ENCODE measurements around the gene CUX1.

Gene CUX1

GRCh38 chr7:102280521-102280920, 463.1 kb downstream of the CUX1 start:
- H3K4me3 ChIP-seq (IDR thresholded peaks at IDR 0.05; ENCODE audit: insufficient read depth, low read depth, low read length) = no peak overlapping the region
- no peak overlapping the region for H3K9ac ChIP-seq
- no peaks in the 10 kb centered on the region for H4K20me1 ChIP-seq (ENCODE audit: insufficient read depth)
- H2AFZ ChIP-seq (ENCODE audit: low read depth) = no peak overlapping the region
- no peaks in the 10 kb centered on the region for H3K79me2 ChIP-seq (ENCODE audit: insufficient read depth, low read depth)
- H3K27me3 ChIP-seq (ENCODE audit: insufficient read depth, low read depth) = no peaks in the 10 kb centered on the region
- H3K36me3 ChIP-seq (ENCODE audit: insufficient read depth) = no peaks in the 10 kb centered on the region
- H3K4me1 ChIP-seq (ENCODE audit: low read depth, poor library complexity, severe bottlenecking) = peaks cover 40% of the 10 kb centered on the region
- H3K27ac ChIP-seq = no peak overlapping the region; the same call in 1 of the 2 replicates
- H3K4me2 ChIP-seq = peak overlapping the region; percentile 100; the same call in 1 of the 2 replicates
- TF ChIP-seq, protein P1, sequence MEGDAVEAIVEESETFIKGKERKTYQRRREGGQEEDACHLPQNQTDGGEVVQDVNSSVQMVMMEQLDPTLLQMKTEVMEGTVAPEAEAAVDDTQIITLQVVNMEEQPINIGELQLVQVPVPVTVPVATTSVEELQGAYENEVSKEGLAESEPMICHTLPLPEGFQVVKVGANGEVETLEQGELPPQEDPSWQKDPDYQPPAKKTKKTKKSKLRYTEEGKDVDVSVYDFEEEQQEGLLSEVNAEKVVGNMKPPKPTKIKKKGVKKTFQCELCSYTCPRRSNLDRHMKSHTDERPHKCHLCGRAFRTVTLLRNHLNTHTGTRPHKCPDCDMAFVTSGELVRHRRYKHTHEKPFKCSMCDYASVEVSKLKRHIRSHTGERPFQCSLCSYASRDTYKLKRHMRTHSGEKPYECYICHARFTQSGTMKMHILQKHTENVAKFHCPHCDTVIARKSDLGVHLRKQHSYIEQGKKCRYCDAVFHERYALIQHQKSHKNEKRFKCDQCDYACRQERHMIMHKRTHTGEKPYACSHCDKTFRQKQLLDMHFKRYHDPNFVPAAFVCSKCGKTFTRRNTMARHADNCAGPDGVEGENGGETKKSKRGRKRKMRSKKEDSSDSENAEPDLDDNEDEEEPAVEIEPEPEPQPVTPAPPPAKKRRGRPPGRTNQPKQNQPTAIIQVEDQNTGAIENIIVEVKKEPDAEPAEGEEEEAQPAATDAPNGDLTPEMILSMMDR (conservative IDR thresholded peaks at IDR 0.05; ENCODE audit: low read depth, low read length) = no peak

DNA sequence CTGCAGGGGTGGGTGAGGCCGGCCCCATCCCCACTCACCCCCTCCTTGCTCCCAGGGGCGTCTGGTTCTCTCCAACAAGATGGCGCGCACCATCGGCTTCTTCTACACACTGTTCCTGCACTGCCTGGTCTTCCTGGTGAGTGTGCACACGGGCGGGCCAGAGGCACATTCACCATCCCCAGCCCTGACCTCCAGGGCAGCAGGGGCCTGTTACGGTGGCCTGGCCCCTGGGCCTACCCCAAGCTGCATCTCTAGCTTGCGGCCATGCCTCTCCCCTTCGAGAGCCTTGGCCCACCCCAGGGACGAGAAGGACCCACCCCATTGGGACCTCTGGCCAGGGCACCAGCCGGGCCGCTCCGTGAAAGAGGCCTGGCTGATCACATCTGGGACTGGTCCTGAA, 464.4 kb downstream of the CUX1 start:
- Histone ChIP-seq H3K4me2 (no peak overlapping the region), H3K27me3 (ENCODE audit: insufficient read depth, low read depth) (no peaks in the 10 kb centered on the region), H2AFZ (ENCODE audit: low read depth) (no peak overlapping the region), H3K36me3 (ENCODE audit: insufficient read depth) (no peaks in the 10 kb centered on the region), H4K20me1 (ENCODE audit: insufficient read depth) (no peaks in the 10 kb centered on the region), H3K27ac (no peak overlapping the region), H3K4me1 (ENCODE audit: low read depth, poor library complexity, severe bottlenecking) (peaks cover 47% of the 10 kb centered on the region), H3K9ac (no peak overlapping the region), H3K4me3 (IDR thresholded peaks at IDR 0.05; ENCODE audit: insufficient read depth, low read depth, low read length) (no peak overlapping the region), H3K79me2 (ENCODE audit: insufficient read depth, low read depth) (no peaks in the 10 kb centered on the region)
- TF ChIP-seq, protein P1 (conservative IDR thresholded peaks at IDR 0.05; ENCODE audit: low read depth, low read length) = no peak

DNA sequence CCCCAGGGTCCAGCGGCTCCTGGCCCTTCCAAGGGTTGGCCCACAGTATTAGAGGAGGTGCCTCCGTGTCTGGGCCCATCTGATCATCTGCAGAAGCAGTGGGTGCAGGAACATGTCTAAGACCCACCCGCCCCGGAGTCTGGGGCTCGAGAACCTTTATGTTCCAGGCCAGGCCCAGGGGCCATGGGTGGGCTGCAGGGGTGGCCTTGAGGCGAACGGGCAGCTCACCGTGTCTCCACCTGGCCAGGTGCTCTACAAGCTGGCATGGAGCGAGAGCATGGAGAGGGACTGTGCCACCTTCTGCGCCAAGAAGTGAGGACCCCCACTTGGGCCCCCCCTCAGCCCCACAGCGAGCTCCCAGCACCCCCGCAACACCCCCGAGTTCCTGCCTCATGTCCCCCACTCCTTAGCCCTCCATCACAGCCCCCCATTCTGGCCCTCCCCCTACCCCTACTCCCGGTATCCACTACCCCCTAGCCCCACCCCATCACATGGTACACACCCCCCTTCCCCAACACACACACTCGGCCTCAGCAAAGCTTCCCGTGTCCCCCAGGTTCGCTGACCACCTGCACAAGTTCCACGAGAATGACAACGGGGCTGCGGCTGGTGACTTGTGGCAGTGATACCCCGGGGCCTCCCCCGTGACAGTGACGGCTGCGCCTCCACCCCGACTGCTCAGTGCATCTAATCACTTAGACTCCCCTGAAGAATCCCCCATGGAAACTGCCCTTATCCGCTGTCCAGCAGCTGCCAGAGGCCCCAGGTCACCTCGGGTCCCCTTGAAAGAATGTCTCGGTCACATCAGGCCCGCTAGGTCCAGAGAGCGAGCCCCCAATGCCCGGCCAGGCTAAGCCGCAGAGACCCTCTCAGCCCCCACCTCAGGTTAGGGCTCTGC, 465.3 kb downstream of the CUX1 start:
- H2AFZ ChIP-seq (ENCODE audit: low read depth) = no peak overlapping the region
- TF ChIP-seq, protein P1 (conservative IDR thresholded peaks at IDR 0.05; ENCODE audit: low read depth, low read length) = no peak

DNA sequence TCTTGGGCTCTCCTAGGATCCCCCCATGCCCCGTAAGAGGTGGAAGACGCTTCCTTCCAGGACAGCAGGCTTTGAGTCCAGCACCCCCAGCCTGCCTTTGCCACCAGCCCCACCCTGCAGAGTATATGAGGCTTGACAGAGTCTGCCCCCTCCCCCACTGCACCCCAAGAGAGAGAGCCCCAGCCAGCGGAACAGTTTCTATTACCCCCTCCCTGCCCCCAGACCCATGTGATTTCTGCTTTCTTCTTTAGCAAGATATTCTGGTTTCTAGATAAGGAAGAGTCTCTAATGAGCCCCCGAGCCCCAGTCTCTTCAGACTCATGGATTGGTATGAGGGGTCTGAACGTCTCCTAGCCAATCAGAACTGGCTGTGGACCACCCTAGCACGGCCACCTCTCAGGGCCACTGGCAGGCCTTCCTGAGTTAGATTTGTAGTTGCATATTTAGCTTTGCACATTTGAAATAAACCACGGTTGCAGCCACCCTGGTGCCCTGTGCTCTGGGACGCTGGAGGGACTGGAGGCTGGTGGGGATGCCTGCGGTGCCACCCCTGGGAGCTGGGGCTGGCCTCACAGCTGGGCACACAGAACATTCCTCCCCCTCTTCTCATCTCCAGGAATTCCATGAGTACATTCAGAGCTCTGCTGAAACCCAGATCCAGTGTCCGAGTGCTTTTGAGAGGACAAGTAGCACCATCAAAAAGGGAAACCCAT, 466.2 kb downstream of the CUX1 start:
- no peak overlapping the region for H2AFZ ChIP-seq (ENCODE audit: low read depth)
- peaks cover 18% of the 10 kb centered on the region for H3K79me2 ChIP-seq (ENCODE audit: insufficient read depth, low read depth)
- H3K27ac ChIP-seq = no peak overlapping the region
- TF ChIP-seq, protein P1 (conservative IDR thresholded peaks at IDR 0.05; ENCODE audit: low read depth, low read length) = no peak
- H3K4me1 ChIP-seq (ENCODE audit: low read depth, poor library complexity, severe bottlenecking) = peaks cover 41% of the 10 kb centered on the region
- no peaks in the 10 kb centered on the region for H3K27me3 ChIP-seq (ENCODE audit: insufficient read depth, low read depth)
- H3K4me3 ChIP-seq (IDR thresholded peaks at IDR 0.05; ENCODE audit: insufficient read depth, low read depth, low read length) = no peak overlapping the region
- H3K4me2 ChIP-seq = no peak overlapping the region
- no peaks in the 10 kb centered on the region for H3K36me3 ChIP-seq (ENCODE audit: insufficient read depth)
- H4K20me1 ChIP-seq (ENCODE audit: insufficient read depth) = no peaks in the 10 kb centered on the region
- H3K9ac ChIP-seq = no peak overlapping the region

More for the DNA sequence above, 465.3 kb downstream of the CUX1 start:
- H3K9ac ChIP-seq = no peak overlapping the region
- no peaks in the 10 kb centered on the region for H3K36me3 ChIP-seq (ENCODE audit: insufficient read depth)
- peaks cover 45% of the 10 kb centered on the region for H3K4me1 ChIP-seq (ENCODE audit: low read depth, poor library complexity, severe bottlenecking)
- H3K4me3 ChIP-seq (IDR thresholded peaks at IDR 0.05; ENCODE audit: insufficient read depth, low read depth, low read length) = no peak overlapping the region
- H3K27ac ChIP-seq = no peak overlapping the region
- peaks cover 8% of the 10 kb centered on the region for H3K79me2 ChIP-seq (ENCODE audit: insufficient read depth, low read depth)
- H3K27me3 ChIP-seq (ENCODE audit: insufficient read depth, low read depth) = no peaks in the 10 kb centered on the region
- H4K20me1 ChIP-seq (ENCODE audit: insufficient read depth) = no peaks in the 10 kb centered on the region
- no peak overlapping the region for H3K4me2 ChIP-seq

Measured in KMS-11 (cell line).